HepG2 (cell line): ENCODE measurements around the gene NTMT1. TPM values are rescaled to one million over a fixed set of nuclear protein-coding genes. Genes with fewer than 3 reads are reported as not detected.

Experiments used
- BHLHE40 ChIP-seq: IDR thresholded peaks from 2 replicates; pipeline ENCODE4 v1.6.1; 2011; ENCODE audit warnings: low read length, improper control_type of control experiment
- E2F5 ChIP-seq: sonication (generic); formaldehyde crosslinking; conservative IDR thresholded peaks from 2 replicates; pipeline ENCODE4 v1.4.0; 2020; ENCODE audit warnings: missing genetic modification reagents
- FOSL1 ChIP-seq: sonication (generic); formaldehyde crosslinking; IDR thresholded peaks from 2 replicates; pipeline ENCODE4 v1.9.0; 2021; ENCODE audit warnings: missing genetic modification reagents, borderline replicate concordance
- GATA4 ChIP-seq: sonication (generic); IDR thresholded peaks from 2 replicates; pipeline ENCODE4 v1.6.1; 2016; ENCODE audit warnings: antibody characterized with exemption, low read depth, borderline replicate concordance
- GFI1 ChIP-seq: sonication (generic); formaldehyde crosslinking; IDR thresholded peaks from 2 replicates; pipeline ENCODE4 v1.5.0; 2020; ENCODE audit warnings: missing genetic modification reagents, mild to moderate bottlenecking, borderline replicate concordance
- KLF13 ChIP-seq: sonication (generic); formaldehyde crosslinking; IDR thresholded peaks from 2 replicates; pipeline ENCODE4 v1.4.0; 2020; ENCODE audit warnings: mild to moderate bottlenecking, missing genetic modification reagents
- NR2F2 ChIP-seq: IDR thresholded peaks from 2 replicates; pipeline ENCODE4 v1.6.1; 2012; ENCODE audit warnings: low read depth, inconsistent platforms, borderline replicate concordance
- RAD51 ChIP-seq: fragments of 450-650 bp; IDR thresholded peaks from 2 replicates; pipeline ENCODE4 v1.6.1; 2016; ENCODE audit warnings: borderline replicate concordance
- SMAD3 ChIP-seq: sonication (generic); formaldehyde crosslinking; IDR thresholded peaks from 2 replicates; pipeline ENCODE4 v1.4.0; 2020; ENCODE audit warnings: missing genetic modification reagents
- SRSF9 ChIP-seq: fragments of 200-400 bp; formaldehyde crosslinking; IDR thresholded peaks from 2 replicates; pipeline ENCODE4 v1.6.1; 2018; ENCODE audit warnings: borderline replicate concordance, mild to moderate bottlenecking, low read depth, low read length; ENCODE audit not compliant: insufficient read depth, poor library complexity, severe bottlenecking
- ZBTB8A ChIP-seq: sonication (generic); formaldehyde crosslinking; IDR thresholded peaks from 2 replicates; pipeline ENCODE4 v1.4.0; 2020; ENCODE audit warnings: mild to moderate bottlenecking, low read depth, missing genetic modification reagents, borderline replicate concordance
- ZNF136 ChIP-seq: sonication (generic); formaldehyde crosslinking; IDR thresholded peaks from 2 replicates; pipeline ENCODE4 v1.8.1; 2022; ENCODE audit warnings: low read depth, mild to moderate bottlenecking, moderate library complexity, missing genetic modification reagents
- ZNF30 ChIP-seq: sonication (generic); formaldehyde crosslinking; IDR thresholded peaks from 2 replicates; pipeline ENCODE4 v1.5.0; 2020; ENCODE audit warnings: mild to moderate bottlenecking, missing genetic modification reagents
- ZNF326 ChIP-seq: sonication (generic); formaldehyde crosslinking; IDR thresholded peaks from 2 replicates; pipeline ENCODE4 v1.4.0; 2020; ENCODE audit warnings: missing genetic modification reagents, borderline replicate concordance
- ZNF451 ChIP-seq: sonication (generic); formaldehyde crosslinking; IDR thresholded peaks from 2 replicates; pipeline ENCODE4 v1.5.0; 2020; ENCODE audit warnings: mild to moderate bottlenecking, missing genetic modification reagents
- ZNF652 ChIP-seq: IDR thresholded peaks from 2 replicates; pipeline ENCODE4 v1.6.1; 2016; ENCODE audit warnings: low read depth, borderline replicate concordance
- ZNF7 ChIP-seq: IDR thresholded peaks from 2 replicates; pipeline ENCODE4 v1.6.1; 2016; ENCODE audit warnings: missing biosample characterization, missing genetic modification reagents
- polyA plus RNA-seq, 8 experiments: library from polyadenylated mRNA; depleted of rRNA in 3 of 8; stranded (reverse) in 7 of 8; unstranded in 1 of 8; fragments of >200 nt; fragmentation: Illumina TruSeq in 4 of 8; extraction: Trizol in 4 of 8; gene quantifications; 2 replicates each; pipeline versions ENCODE4 v1.2.1 to v1.2.3, GENCODE V29; 2011 to 2016; ENCODE audit warnings: low read depth in 4 of 8, missing spikeins in 1 of 8, mixed read lengths in 1 of 8; ENCODE audit not compliant: insufficient read depth in 1 of 8
- total RNA-seq, 5 experiments: library from RNA; depleted of rRNA; stranded (reverse); fragments of >200 nt; fragmentation: Illumina TruSeq; extraction: Trizol; gene quantifications; 2 replicates each; pipeline ENCODE4 v1.2.3, GENCODE V29; 2016; ENCODE audit warnings: low read depth in 1 of 5
- TF ChIP-seq, protein P1 (sequence below): sonication (generic); formaldehyde crosslinking; IDR thresholded peaks from 2 replicates; pipeline ENCODE4 v1.4.0; 2020; ENCODE audit warnings: missing genetic modification reagents
- TF ChIP-seq, protein P2 (sequence below): sonication (generic); formaldehyde crosslinking; IDR thresholded peaks from 2 replicates; pipeline ENCODE4 v1.4.0; 2020; ENCODE audit warnings: missing genetic modification reagents

The NTMT1 gene
- total and polyA plus RNA-seq, 2 of the 13 experiments (the other 11 are each of a cell fraction or from before 2014, with no cell fraction given) = 49.1 to 53.8 TPM

- TF ChIP-seq, protein P1, sequence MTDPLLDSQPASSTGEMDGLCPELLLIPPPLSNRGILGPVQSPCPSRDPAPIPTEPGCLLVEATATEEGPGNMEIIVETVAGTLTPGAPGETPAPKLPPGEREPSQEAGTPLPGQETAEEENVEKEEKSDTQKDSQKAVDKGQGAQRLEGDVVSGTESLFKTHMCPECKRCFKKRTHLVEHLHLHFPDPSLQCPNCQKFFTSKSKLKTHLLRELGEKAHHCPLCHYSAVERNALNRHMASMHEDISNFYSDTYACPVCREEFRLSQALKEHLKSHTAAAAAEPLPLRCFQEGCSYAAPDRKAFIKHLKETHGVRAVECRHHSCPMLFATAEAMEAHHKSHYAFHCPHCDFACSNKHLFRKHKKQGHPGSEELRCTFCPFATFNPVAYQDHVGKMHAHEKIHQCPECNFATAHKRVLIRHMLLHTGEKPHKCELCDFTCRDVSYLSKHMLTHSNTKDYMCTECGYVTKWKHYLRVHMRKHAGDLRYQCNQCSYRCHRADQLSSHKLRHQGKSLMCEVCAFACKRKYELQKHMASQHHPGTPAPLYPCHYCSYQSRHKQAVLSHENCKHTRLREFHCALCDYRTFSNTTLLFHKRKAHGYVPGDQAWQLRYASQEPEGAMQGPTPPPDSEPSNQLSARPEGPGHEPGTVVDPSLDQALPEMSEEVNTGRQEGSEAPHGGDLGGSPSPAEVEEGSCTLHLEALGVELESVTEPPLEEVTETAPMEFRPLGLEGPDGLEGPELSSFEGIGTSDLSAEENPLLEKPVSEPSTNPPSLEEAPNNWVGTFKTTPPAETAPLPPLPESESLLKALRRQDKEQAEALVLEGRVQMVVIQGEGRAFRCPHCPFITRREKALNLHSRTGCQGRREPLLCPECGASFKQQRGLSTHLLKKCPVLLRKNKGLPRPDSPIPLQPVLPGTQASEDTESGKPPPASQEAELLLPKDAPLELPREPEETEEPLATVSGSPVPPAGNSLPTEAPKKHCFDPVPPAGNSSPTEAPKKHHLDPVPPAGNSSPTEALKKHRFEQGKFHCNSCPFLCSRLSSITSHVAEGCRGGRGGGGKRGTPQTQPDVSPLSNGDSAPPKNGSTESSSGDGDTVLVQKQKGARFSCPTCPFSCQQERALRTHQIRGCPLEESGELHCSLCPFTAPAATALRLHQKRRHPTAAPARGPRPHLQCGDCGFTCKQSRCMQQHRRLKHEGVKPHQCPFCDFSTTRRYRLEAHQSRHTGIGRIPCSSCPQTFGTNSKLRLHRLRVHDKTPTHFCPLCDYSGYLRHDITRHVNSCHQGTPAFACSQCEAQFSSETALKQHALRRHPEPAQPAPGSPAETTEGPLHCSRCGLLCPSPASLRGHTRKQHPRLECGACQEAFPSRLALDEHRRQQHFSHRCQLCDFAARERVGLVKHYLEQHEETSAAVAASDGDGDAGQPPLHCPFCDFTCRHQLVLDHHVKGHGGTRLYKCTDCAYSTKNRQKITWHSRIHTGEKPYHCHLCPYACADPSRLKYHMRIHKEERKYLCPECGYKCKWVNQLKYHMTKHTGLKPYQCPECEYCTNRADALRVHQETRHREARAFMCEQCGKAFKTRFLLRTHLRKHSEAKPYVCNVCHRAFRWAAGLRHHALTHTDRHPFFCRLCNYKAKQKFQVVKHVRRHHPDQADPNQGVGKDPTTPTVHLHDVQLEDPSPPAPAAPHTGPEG (CRISPR knock-in tag) = no peak
- TF ChIP-seq SRSF9 (no peak), GATA4 (no peak), NR2F2 (no peak), ZNF451 (CRISPR knock-in tag) (no peak), BHLHE40 (no peak), ZNF30 (no peak), RAD51 (no peak), ZNF7 (CRISPR knock-in tag) (no peak), ZNF136 (CRISPR knock-in tag) (no peak), KLF13 (CRISPR knock-in tag) (no peak), ZNF652 (no peak; the same call in 1 of the 2 replicates), E2F5 (CRISPR knock-in tag) (no peak), SMAD3 (CRISPR knock-in tag) (no peak), FOSL1 (CRISPR knock-in tag) (no peak), ZNF326 (CRISPR knock-in tag) (0 out of 2 replicates have a peak, but pooled peaks have one; percentile 37), GFI1 (CRISPR knock-in tag) (peak; percentile 74; the same call in 1 of the 2 replicates), ZBTB8A (CRISPR knock-in tag) (no peak)
- TF ChIP-seq, protein P2, sequence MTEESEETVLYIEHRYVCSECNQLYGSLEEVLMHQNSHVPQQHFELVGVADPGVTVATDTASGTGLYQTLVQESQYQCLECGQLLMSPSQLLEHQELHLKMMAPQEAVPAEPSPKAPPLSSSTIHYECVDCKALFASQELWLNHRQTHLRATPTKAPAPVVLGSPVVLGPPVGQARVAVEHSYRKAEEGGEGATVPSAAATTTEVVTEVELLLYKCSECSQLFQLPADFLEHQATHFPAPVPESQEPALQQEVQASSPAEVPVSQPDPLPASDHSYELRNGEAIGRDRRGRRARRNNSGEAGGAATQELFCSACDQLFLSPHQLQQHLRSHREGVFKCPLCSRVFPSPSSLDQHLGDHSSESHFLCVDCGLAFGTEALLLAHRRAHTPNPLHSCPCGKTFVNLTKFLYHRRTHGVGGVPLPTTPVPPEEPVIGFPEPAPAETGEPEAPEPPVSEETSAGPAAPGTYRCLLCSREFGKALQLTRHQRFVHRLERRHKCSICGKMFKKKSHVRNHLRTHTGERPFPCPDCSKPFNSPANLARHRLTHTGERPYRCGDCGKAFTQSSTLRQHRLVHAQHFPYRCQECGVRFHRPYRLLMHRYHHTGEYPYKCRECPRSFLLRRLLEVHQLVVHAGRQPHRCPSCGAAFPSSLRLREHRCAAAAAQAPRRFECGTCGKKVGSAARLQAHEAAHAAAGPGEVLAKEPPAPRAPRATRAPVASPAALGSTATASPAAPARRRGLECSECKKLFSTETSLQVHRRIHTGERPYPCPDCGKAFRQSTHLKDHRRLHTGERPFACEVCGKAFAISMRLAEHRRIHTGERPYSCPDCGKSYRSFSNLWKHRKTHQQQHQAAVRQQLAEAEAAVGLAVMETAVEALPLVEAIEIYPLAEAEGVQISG = 0 out of 2 replicates have a peak, but pooled peaks have one; percentile 52
Observed at GRCh38 chr9:129606161-129607026, 19.6 kb upstream of the NTMT1 start (continued).
